PC-3 (cell line): ENCODE data around the gene USF2. TPM values are rescaled to one million over a fixed set of nuclear protein-coding genes. Genes with fewer than 3 reads are reported as not detected.

ENCODE experiments used
- ATAC-seq: fragments of 200-7000 bp; cut with Tn5 transposase; 2 replicates; pipeline ENCODE4 v1.9.1; 2020; ENCODE audit warnings: mild to moderate bottlenecking, moderate library complexity
- BruUV-seq: library from RNA; stranded (reverse); fragments of 400-500 nt; replicated peaks from 2 replicates; lab custom pipeline; 2021; lab: Mats Ljungman, UMichigan
- CTCF ChIA-PET: fragments of 300-600 bp; sonication (Branson Sonifier 250); formaldehyde crosslinking; loops from one replicate; lab custom pipeline; 2022; ENCODE audit warnings: antibody characterized with exemption; lab: Charles Lee
- POLR2A ChIA-PET: fragments of 300-600 bp; sonication (Branson Sonifier 250); formaldehyde crosslinking; loops from one replicate; lab custom pipeline; 2022; ENCODE audit warnings: antibody characterized with exemption; ENCODE audit not compliant: unreplicated experiment; lab: Charles Lee
- DNase-seq: peaks from one replicate; pipeline ENCODE4 v3.0.0-alpha.2; 2015
- H2AFZ ChIP-seq: fragments of 300-600 bp; sonication (generic); 2 replicates; pipeline ENCODE4 v1.6.0; 2016; ENCODE audit warnings: antibody characterized with exemption, low read length
- H3F3A ChIP-seq: fragments of 300-600 bp; sonication (generic); one replicate; pipeline ENCODE4 v1.6.0; 2017; ENCODE audit warnings: antibody characterized with exemption, low read length, control low read depth, mild to moderate bottlenecking; ENCODE audit not compliant: unreplicated experiment
- H3K27ac ChIP-seq: fragments of 300-600 bp; sonication (generic); 2 replicates; pipeline ENCODE4 v1.5.1; 2016; ENCODE audit warnings: mild to moderate bottlenecking, low read length
- H3K27me3 ChIP-seq: fragments of 300-600 bp; sonication (generic); 2 replicates; pipeline ENCODE4 v1.6.1; 2016; ENCODE audit warnings: low read length, mixed read lengths
- H3K36me3 ChIP-seq: fragments of 300-600 bp; sonication (generic); 2 replicates; pipeline ENCODE4 v1.6.1; 2016; ENCODE audit warnings: low read depth, mixed run types, low read length, mixed read lengths
- H3K4me1 ChIP-seq: fragments of 300-600 bp; sonication (generic); 2 replicates; pipeline ENCODE4 v1.5.1; 2016; ENCODE audit warnings: low read length; ENCODE audit not compliant: insufficient read depth
- H3K4me2 ChIP-seq: fragments of 300-600 bp; sonication (generic); 2 replicates; pipeline ENCODE4 v1.6.0; 2016; ENCODE audit warnings: low read length
- H3K4me3 ChIP-seq: fragments of 300-600 bp; sonication (generic); 2 replicates; pipeline ENCODE4 v1.5.1; 2016; ENCODE audit warnings: mild to moderate bottlenecking, low read length, mixed read lengths
- H3K79me2 ChIP-seq: fragments of 300-600 bp; sonication (generic); 2 replicates; pipeline ENCODE4 v1.6.1; 2017; ENCODE audit warnings: low read length, mixed read lengths
- H3K9ac ChIP-seq: fragments of 300-600 bp; sonication (generic); 2 replicates; pipeline ENCODE4 v1.6.0; 2016; ENCODE audit warnings: mild to moderate bottlenecking, low read length
- H3K9me2 ChIP-seq: fragments of 300-600 bp; sonication (generic); replicated peaks from 2 replicates; pipeline ENCODE4 v1.6.1; 2016; ENCODE audit warnings: mixed run types, low read length, mixed read lengths
- H3K9me3 ChIP-seq: fragments of 300-600 bp; sonication (generic); 2 replicates; pipeline ENCODE4 v1.6.1; 2016; ENCODE audit warnings: low read length, mixed read lengths
- H4K20me1 ChIP-seq: fragments of 300-600 bp; sonication (generic); 2 replicates; pipeline ENCODE4 v1.6.1; 2016; ENCODE audit warnings: low read length, mixed read lengths
- EZH2 ChIP-seq: fragments of 300-600 bp; sonication (generic); IDR thresholded peaks from one replicate; pipeline ENCODE4 v1.6.1; 2017; ENCODE audit warnings: antibody characterized with exemption, mild to moderate bottlenecking, low read length; ENCODE audit not compliant: unreplicated experiment
- EZH2phosphoT487 ChIP-seq: fragments of 300-600 bp; sonication (generic); IDR thresholded peaks from 2 replicates; pipeline ENCODE4 v1.6.1; 2018; ENCODE audit warnings: mild to moderate bottlenecking, antibody characterized with exemption, low read length, borderline replicate concordance
- intact Hi-C: fragments of 100-400 bp; cut with micrococcal nuclease; formaldehyde crosslinking; loops from 2 replicates; pipeline ENCODE4 v1.9.0; 2023
- total RNA-seq: library from RNA; depleted of rRNA; stranded (reverse); fragments of >200 nt; gene quantifications from 2 replicates; pipeline ENCODE4 v1.2.3, GENCODE V29; 2014
- TF ChIP-seq, protein P1 (sequence below): fragments of 300-600 bp; sonication (generic); conservative IDR thresholded peaks from 2 replicates; pipeline ENCODE4 v1.5.1; 2017; ENCODE audit warnings: antibody characterized with exemption, low read depth, mild to moderate bottlenecking, low read length

The USF2 gene
- total RNA-seq, 1 experiment from 2014 or later, result 102 TPM

DNA sequence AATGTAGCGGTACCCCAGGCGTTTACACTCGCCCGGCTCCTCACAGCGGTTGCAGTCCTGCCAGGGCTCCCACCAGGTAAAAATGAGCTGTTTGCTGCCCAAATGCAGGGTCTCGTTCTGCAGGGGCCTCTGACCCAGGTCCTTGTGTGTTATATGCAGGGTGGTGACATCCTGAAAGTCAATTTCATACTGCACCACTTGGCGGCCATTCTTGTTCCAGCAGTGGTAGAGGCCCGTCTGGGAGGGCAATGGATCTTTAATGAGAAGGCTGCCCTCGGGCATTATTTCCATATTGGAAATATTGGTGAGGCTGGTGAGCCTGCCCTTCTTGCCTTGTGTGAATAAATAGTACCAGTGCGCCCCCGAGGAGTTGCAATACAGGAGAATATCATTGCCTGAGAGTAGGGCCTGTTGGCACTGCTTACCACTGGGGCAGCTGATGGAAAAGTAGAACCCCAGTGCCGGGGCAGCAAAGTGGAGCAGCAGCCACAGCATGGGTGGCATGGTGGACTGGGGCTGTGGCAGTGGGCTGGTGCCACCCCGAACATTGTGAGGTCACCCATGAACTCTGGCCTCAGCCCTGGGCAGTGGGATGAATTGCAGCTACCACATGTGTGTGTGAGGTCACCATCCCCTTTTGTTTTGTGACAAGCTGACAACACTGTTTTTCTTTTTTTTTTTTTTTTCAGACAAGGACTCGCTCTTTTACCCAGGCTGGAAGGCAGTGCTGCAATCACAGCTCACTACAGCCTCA, 40.4 kb upstream of the USF2 start, which contains the start of gene FAM187B:
TSS of gene FAM187B (minus strand) at position 563 of the 754 bp plus-strand sequence. CDS start at position 504, 59 bp downstream.
- POLR2A ChIA-PET, result no interaction called here
- Histone ChIP-seq H3K9me3 (no peaks in the 10 kb centered on the region), H3K4me1 (no peaks in the 10 kb centered on the region), H3K27me3 (no peaks in the 10 kb centered on the region), H4K20me1 (no peaks in the 10 kb centered on the region), H3K27ac (no peak within 1 kb of the TSS), H3K9ac (no peak within 1 kb of the TSS), H3K79me2 (no peaks in the 10 kb centered on the region), H3K36me3 (no peaks in the 10 kb centered on the region), H3K4me3 (no peak within 1 kb of the TSS), H3F3A (no peaks in the 10 kb centered on the region), H3K4me2 (no peak within 1 kb of the TSS), H2AFZ (no peak within 1 kb of the TSS), H3K9me2 (no peaks in the 10 kb centered on the region)
- intact Hi-C loops, result no loop called here
- TF ChIP-seq, protein P1, sequence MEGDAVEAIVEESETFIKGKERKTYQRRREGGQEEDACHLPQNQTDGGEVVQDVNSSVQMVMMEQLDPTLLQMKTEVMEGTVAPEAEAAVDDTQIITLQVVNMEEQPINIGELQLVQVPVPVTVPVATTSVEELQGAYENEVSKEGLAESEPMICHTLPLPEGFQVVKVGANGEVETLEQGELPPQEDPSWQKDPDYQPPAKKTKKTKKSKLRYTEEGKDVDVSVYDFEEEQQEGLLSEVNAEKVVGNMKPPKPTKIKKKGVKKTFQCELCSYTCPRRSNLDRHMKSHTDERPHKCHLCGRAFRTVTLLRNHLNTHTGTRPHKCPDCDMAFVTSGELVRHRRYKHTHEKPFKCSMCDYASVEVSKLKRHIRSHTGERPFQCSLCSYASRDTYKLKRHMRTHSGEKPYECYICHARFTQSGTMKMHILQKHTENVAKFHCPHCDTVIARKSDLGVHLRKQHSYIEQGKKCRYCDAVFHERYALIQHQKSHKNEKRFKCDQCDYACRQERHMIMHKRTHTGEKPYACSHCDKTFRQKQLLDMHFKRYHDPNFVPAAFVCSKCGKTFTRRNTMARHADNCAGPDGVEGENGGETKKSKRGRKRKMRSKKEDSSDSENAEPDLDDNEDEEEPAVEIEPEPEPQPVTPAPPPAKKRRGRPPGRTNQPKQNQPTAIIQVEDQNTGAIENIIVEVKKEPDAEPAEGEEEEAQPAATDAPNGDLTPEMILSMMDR, result no peak
- no peak for TF ChIP-seq EZH2phosphoT487
- no peak for TF ChIP-seq EZH2
- CTCF ChIA-PET, result no interaction called here
- DNase-seq (no peak), ATAC-seq (no peak)
- no TSS peak for BruUV-seq

- no peaks in the 10 kb centered on the region for H3K79me2 ChIP-seq
- H3K9ac ChIP-seq, result no peak overlapping the region
- H3K27ac ChIP-seq, result no peak overlapping the region
- H3K4me1 ChIP-seq, result no peaks in the 10 kb centered on the region
- no peak overlapping the region for H3K4me3 ChIP-seq
- ChIA-PET CTCF (no interaction called here), POLR2A (no interaction called here)
- no peaks in the 10 kb centered on the region for H3K36me3 ChIP-seq
- no peak for ATAC-seq
- no peaks in the 10 kb centered on the region for H3K27me3 ChIP-seq
- H3K9me2 ChIP-seq, result no peaks in the 10 kb centered on the region
- H3K9me3 ChIP-seq, result no peaks in the 10 kb centered on the region
- H3K4me2 ChIP-seq, result no peak overlapping the region
- TF ChIP-seq, protein P1, result no peak
- no peak for TF ChIP-seq EZH2
- TF ChIP-seq EZH2phosphoT487, result no peak
- H2AFZ ChIP-seq, result no peak overlapping the region
- intact Hi-C loops, result no loop called here
- BruUV-seq, result no TSS peak
- no peak for DNase-seq
- H4K20me1 ChIP-seq, result no peaks in the 10 kb centered on the region
- no peaks in the 10 kb centered on the region for H3F3A ChIP-seq
Observed at GRCh38 chr19:35229601-35230000, 39.2 kb upstream of the USF2 start.

GRCh38 chr19:35231956-35232645, 36.7 kb upstream of the USF2 start:
- H3K9me3 ChIP-seq, result no peaks in the 10 kb centered on the region
- no peak overlapping the region for H3K27ac ChIP-seq
- no peaks in the 10 kb centered on the region for H3K79me2 ChIP-seq
- DNase-seq (no peak), ATAC-seq (no peak)
- POLR2A ChIA-PET, result no interaction called here
- no peak overlapping the region for H2AFZ ChIP-seq
- intact Hi-C loops, result no loop called here
- no peak overlapping the region for H3K4me3 ChIP-seq
- H3F3A ChIP-seq, result no peaks in the 10 kb centered on the region
- no TSS peak for BruUV-seq
- TF ChIP-seq, protein P1, result no peak
- no peak for TF ChIP-seq EZH2
- no peak for TF ChIP-seq EZH2phosphoT487
- no peak overlapping the region for H3K4me2 ChIP-seq
- CTCF ChIA-PET, result no interaction called here
- H3K4me1 ChIP-seq, result no peaks in the 10 kb centered on the region
- H3K9me2 ChIP-seq, result no peaks in the 10 kb centered on the region
- H3K27me3 ChIP-seq, result no peaks in the 10 kb centered on the region
- H3K9ac ChIP-seq, result no peak overlapping the region
- no peaks in the 10 kb centered on the region for H3K36me3 ChIP-seq
- H4K20me1 ChIP-seq, result no peaks in the 10 kb centered on the region
